ENCODE measurements around the gene CUL7. TPM values are rescaled to one million over a fixed set of nuclear protein-coding genes. Genes with fewer than 3 reads are reported as not detected.

Gene CUL7
- total and polyA plus RNA-seq, 2 of the 8 experiments (the other 6 are each of a cell fraction or from before 2014, with no cell fraction given): 10.8 to 15.0 TPM

- Histone ChIP-seq H4K8ac (ENCODE audit: extremely low read depth, insufficient read depth, low read length) (no peak overlapping the region; the same call in 1 of the 2 replicates), H3K4me3 (ENCODE audit: extremely low read depth in 1 of 4, insufficient read depth in 2 of 4, low read depth in 3 of 4, low read length in 4 of 4) (peak overlapping the region; percentile 47 to 87 (median 85)), H3K79me1 (ENCODE audit: low read depth, low read length) (peaks cover 8% of the 10 kb centered on the region), H2BK5ac (ENCODE audit: low read depth, low read length) (0 out of 2 replicates have a peak overlapping the region, but pooled peaks have one; percentile 11), H3K9me3 (ENCODE audit: insufficient read depth in 2 of 2, low read depth in 1 of 2, low read length in 1 of 2) (no peaks in the 10 kb centered on the region), H3K4me1 (replicated peaks in 1 of 4; ENCODE audit: control insufficient read depth in 3 of 4, insufficient read depth in 4 of 4, low read length in 3 of 4) (peaks cover 0 to 9% (median 4%) of the 10 kb centered on the region in 4 experiments; a peak in 6 of 7 replicates), H3K56ac (replicated peaks; ENCODE audit: insufficient read length, low read depth, low read length) (peak overlapping the region; percentile 32), H4K91ac (replicated peaks; ENCODE audit: insufficient read length, low read length) (no peak overlapping the region), H2BK120ac (replicated peaks; ENCODE audit: low read depth, low read length) (no peak overlapping the region), H4K5ac (ENCODE audit: insufficient read length, low read depth, low read length) (no peak overlapping the region), H2BK15ac (ENCODE audit: low read length) (no peak overlapping the region), H3K79me2 (ENCODE audit: control insufficient read depth in 1 of 2, insufficient read depth in 2 of 2, low read length in 2 of 2) (peaks cover 3 to 45% of the 10 kb centered on the region in 2 experiments; a peak in 2 of 4 replicates), H3K4ac (replicated peaks; ENCODE audit: insufficient read length, low read depth, low read length) (no peak overlapping the region), H3K36me3 (ENCODE audit: control insufficient read depth in 2 of 4, insufficient read depth in 4 of 4, low read length in 3 of 4) (peaks cover 16 to 45% (median 42%) of the 10 kb centered on the region in 4 experiments), H3K14ac (ENCODE audit: insufficient read length) (no peak overlapping the region), H3K18ac (ENCODE audit: extremely low read depth, low read length) (no peak overlapping the region), H2AK5ac (ENCODE audit: low read depth, low read length) (no peak overlapping the region), H2BK12ac (ENCODE audit: low read depth, low read length) (no peak overlapping the region), H2BK20ac (ENCODE audit: low read length) (no peak overlapping the region), H3K23ac (ENCODE audit: insufficient read length) (no peak overlapping the region), H3K27ac (ENCODE audit: low read depth, low read length) (0 out of 2 replicates have a peak overlapping the region, but pooled peaks have one; percentile 37), H3K27me3 (replicated peaks in 1 of 4; ENCODE audit: control insufficient read depth in 3 of 4, extremely low read depth in 1 of 4, insufficient read depth in 3 of 4, low read length in 3 of 4) (no peaks in the 10 kb centered on the region), H4K20me1 (replicated peaks in 1 of 2; ENCODE audit: control insufficient read depth in 1 of 2, insufficient read depth in 2 of 2, low read length in 2 of 2) (peaks cover 0 to 7% of the 10 kb centered on the region in 2 experiments), H3K9ac (replicated peaks in 1 of 4; ENCODE audit: extremely low read depth in 1 of 4, low read depth in 3 of 4, low read length in 3 of 4) (peak overlapping the region; percentile 38 to 71 (median 64)), H3K23me2 (ENCODE audit: low read depth, low read length) (peaks cover 7% of the 10 kb centered on the region), H2AFZ (ENCODE audit: low read length) (no peak overlapping the region; the same call in 1 of the 2 replicates), H3K4me2 (ENCODE audit: insufficient read depth in 1 of 2, low read depth in 2 of 2, low read length in 2 of 2) (peak overlapping the region; percentile 89 to 95)
- POLR2A ChIA-PET (ENCODE audit: partially characterized antibody): interaction anchor here (0.5 to 27.9 kb wide), 19 partner anchors 9 to 162 kb away, joined by 3 to 584 read pairs (median 7); partner anchors contain the start of genes CNPY3, CUL7, KLC4 and MRPL2
- FAIRE-seq (no peak), DNase-seq (ENCODE audit: low read depth in 1 of 2, low spot score in 2 of 2) (no peak)
- CTCF ChIA-PET (ENCODE audit: partially characterized antibody): interaction anchor here (0.7 to 2.2 kb wide), 17 partner anchors 8 to 130 kb away, joined by 3 to 9 read pairs (median 4); partner anchors contain the start of genes GNMT, PTK7 and RRP36
- 26% methylated on average over 13 of the region's 25 CpGs; no CpG with 5 or more reads in 1 of the 2 experiments for WGBS, 2 experiments (ENCODE audit: extremely low coverage in 1 of 2, insufficient coverage in 1 of 2, insufficient read length in 1 of 2, insufficient replicate concordance in 2 of 2, low coverage in 1 of 2, low lambda C conversion rate in 2 of 2, missing lambda C conversion rate in 1 of 2)
- TF ChIP-seq SAP30 (IDR thresholded peaks at IDR 0.05; ENCODE audit: insufficient read depth, insufficient replicate concordance, low read length) (peak; percentile 89), TAF7 (optimal IDR thresholded peaks at IDR 0.05; ENCODE audit: borderline replicate concordance, low read depth, low read length) (no peak), KDM4A (IDR thresholded peaks at IDR 0.05; ENCODE audit: low read depth, low read length, severe bottlenecking) (no peak), NANOG (IDR thresholded peaks at IDR 0.05; ENCODE audit: insufficient read depth, low read depth, low read length, poor library complexity, severe bottlenecking) (no peak), SIX5 (IDR thresholded peaks at IDR 0.05; ENCODE audit: low read depth, low read length) (no peak), MAX (IDR thresholded peaks at IDR 0.05) (no peak), CEBPB (IDR thresholded peaks at IDR 0.05; ENCODE audit: low read depth, low read length) (no peak), CREB1 (IDR thresholded peaks at IDR 0.05) (no peak), RAD21 (IDR thresholded peaks at IDR 0.05 in 1 of 2, conservative IDR thresholded peaks at IDR 0.05 in 1 of 2; ENCODE audit: low read depth in 2 of 2, low read length in 2 of 2) (no peak)
- TF ChIP-seq, protein P1, sequence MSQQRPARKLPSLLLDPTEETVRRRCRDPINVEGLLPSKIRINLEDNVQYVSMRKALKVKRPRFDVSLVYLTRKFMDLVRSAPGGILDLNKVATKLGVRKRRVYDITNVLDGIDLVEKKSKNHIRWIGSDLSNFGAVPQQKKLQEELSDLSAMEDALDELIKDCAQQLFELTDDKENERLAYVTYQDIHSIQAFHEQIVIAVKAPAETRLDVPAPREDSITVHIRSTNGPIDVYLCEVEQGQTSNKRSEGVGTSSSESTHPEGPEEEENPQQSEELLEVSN (IDR thresholded peaks at IDR 0.05): no peak
These were observed 40.4 kb downstream of the CUL7 start for GRCh38 chr6:43013097-43013842.
